ENCODE measurements around the gene CAPN13. TPM values are rescaled to one million over a fixed set of nuclear protein-coding genes. Genes with fewer than 3 reads are reported as not detected.

CAPN13 gene, protein sequence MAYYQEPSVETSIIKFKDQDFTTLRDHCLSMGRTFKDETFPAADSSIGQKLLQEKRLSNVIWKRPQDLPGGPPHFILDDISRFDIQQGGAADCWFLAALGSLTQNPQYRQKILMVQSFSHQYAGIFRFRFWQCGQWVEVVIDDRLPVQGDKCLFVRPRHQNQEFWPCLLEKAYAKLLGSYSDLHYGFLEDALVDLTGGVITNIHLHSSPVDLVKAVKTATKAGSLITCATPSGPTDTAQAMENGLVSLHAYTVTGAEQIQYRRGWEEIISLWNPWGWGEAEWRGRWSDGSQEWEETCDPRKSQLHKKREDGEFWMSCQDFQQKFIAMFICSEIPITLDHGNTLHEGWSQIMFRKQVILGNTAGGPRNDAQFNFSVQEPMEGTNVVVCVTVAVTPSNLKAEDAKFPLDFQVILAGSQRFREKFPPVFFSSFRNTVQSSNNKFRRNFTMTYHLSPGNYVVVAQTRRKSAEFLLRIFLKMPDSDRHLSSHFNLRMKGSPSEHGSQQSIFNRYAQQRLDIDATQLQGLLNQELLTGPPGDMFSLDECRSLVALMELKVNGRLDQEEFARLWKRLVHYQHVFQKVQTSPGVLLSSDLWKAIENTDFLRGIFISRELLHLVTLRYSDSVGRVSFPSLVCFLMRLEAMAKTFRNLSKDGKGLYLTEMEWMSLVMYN
- total RNA-seq: under 0.01 TPM

DNA sequence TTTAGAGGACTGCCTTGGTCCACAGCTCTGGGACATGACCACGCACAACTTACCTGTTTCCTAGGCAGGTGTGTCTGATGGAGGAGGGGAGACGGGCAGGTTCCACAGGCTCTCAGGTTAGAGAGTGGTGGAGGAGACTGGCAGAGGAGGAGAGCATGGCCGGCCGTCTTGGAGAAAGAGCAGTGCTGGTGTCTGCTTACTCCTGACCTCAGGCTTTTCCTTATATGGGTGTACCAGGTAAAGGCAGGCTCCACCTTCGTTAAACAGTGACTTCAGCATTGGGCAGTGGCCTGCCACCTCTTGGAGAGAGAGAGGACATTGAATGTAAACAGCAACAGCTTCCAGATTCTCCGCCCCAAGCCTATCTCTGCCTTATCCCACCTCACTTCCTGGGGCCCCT is at the start of gene CAPN13:
TSS of gene CAPN13 (minus strand) at position 198 of the 400 bp plus-strand sequence. CDS start 20,121 bp downstream, outside the sequence.
- DNase-seq (ENCODE audit: low read depth in 2 of 3, low spot score in 2 of 3): no peak

DNA sequence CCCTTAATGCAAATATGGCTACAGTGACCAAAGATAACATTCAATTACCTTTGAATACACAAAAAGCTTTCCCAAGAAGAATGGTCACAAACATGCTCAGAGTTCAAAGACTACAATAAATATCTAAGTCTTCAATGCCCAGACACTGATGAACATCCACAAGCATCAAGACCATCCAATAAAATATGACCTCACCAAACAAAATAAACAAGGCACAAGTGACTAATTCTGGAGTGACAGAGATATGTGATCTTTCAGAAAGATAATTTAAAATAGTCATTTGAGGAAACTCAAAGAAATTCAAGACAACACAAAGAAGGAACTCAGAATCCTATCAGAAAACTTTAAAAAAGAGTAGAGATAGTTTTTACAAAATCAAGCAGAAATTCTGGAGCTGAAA is 40.6 kb upstream of the CAPN13 start:
- no peak for DNase-seq (ENCODE audit: low read depth in 2 of 3, low spot score in 2 of 3)

DNA sequence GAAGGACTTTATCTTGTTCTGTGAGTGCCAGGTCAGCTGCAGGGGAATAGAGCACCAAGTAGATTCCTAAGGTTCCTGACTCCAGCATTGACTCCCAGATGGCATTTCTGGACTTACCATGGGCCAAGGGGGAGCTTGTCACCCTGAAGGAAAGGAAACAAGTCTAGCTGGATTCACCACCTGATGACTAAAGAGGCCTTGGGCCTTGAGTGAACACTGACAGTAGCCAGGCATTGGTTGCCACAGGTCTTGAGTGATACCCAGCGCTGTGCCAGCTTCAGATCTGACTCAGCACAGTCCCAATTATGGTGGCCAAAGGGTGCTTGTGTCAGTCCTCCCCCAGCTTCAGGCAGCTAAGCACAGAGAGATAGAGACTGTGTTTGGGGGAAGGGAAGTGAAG is 40.1 kb upstream of the CAPN13 start:
- no peak for DNase-seq (ENCODE audit: low read depth in 2 of 3, low spot score in 2 of 3)

DNA sequence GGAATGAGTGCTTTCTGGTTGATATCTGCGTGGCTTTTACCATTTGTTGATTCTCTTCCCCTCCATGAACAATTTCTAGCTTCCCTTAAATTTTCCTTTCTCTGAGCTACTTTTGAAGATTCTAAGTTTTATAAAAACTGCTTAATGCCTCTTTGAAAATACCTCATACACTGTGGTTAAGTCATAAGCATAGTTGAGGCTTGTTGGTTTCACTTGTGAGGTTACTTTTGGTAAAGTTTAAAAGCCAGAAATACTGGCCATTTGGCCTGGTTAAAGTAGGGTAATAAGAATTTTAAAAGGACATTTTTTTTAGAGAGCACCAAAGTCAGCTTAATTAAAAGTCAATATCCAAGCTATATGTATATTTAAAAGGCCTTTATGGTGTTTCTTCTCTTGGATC is 21.3 kb upstream of the CAPN13 start:
- no peak for DNase-seq (ENCODE audit: low read depth in 2 of 3, low spot score in 2 of 3)

DNA sequence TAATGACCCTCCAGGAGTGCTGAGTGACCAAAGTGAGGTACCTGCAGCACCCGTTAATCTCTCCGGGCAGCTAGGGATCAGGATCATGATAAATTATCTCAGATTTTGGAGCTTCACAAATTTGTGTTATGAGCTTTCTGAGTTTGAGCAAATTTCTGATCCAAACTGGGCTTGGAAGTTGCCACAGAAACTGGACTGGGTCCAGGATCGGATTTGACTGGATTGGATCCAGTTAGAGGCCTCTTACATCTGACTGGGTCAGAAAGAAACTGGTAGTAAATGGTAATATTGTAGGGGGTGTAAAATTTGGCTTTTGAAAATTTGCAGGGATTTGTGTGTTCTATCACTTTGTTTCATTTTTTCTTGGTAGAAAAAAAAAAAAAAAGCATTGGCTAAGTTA is 19.7 kb upstream of the CAPN13 start:
- no peak for DNase-seq (ENCODE audit: low read depth in 2 of 3, low spot score in 2 of 3)

DNA sequence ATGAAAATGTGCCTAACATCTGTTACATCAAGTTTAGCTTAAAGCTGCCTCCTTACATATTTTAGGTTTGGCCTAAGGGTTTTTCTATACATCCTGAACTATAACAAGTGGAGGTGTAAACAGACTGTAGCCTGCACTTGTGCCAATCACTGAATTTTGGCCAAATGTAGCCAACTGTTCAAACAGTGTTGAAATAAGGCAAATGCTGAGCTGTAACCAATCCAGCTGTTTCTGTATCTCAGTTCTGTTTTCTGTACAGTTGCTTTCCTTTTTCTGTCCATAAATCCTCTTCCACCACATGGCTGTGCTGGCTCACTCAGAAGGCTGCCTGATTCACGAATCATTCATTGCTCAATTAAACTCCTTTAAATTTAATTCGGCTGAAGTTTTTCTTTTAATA is 19.2 kb upstream of the CAPN13 start:
- DNase-seq (ENCODE audit: low read depth in 2 of 3, low spot score in 2 of 3): no peak

DNA sequence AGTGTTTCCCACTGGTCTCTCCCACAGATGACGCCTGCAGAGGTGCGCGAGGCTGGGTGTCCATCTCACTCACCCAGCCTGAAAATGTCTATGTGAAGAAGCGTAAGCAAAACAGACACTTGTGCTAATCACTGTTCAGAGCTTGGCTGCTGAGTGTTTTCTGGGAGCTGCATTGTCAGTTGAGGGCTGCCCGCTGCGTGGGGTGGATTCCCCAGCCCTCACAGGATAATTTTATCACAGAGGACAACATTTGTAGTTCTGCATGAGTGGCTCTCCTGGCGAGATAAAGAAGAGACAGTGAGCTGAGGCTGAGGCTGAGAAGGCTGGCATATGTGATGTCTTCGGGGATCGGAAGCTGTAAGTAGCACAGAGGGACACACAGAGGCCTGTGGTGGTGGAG is 16.2 kb upstream of the CAPN13 start:
- no peak for DNase-seq (ENCODE audit: low read depth in 2 of 3, low spot score in 2 of 3)

DNA sequence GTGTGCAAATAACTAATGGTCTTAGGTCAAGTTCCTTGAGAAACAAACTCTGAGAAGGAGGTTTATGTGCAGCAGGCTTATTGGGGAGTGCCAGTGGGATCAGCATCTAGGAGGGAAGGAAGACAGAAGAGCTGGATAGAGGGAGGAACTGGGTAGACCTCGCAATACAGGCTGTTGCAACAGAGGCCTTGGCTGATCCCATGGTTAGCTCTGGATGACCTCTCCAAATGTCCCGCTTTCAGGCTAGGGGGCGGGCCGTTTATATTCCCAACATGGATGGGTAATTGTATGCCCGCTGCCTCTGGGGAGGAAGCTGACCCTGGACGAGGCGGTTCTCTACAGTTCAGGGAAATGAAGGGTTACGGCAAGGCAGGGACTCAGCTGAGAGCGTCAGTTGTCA is 14.7 kb upstream of the CAPN13 start:
- DNase-seq (ENCODE audit: low read depth in 2 of 3, low spot score in 2 of 3): no peak

DNA sequence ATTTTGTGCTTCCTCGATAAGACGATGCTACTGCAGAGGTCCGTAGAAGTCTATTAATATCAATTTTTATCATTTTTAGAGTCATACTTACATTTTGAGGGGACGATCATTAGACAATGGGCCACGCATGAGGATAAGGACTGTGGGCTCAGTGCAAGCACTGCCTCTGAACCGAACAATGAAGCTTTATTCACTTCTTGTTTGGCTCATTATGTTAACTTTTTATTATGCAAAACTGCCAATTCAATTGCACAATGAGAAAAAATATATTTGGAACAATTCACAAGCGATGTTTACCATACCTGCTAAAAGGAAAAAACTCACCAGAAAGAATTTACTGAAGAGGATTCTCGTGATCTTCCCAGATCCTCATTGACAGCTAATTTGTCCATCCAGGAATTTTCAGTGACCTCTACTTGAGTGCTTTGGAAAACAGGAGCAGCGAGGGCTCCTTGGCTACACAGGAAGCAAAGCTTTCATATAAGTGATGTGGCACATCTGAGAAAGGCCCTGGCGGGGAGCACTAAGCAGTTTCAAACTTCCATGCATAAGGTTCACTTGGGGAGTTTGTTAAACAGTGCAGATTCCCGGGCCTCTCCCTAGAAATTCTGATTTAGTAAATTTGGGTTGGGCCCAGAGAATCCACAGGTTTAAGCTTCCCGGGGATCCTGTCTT is 13.3 kb upstream of the CAPN13 start:
- no peak for DNase-seq (ENCODE audit: low read depth in 2 of 3, low spot score in 2 of 3)

DNA sequence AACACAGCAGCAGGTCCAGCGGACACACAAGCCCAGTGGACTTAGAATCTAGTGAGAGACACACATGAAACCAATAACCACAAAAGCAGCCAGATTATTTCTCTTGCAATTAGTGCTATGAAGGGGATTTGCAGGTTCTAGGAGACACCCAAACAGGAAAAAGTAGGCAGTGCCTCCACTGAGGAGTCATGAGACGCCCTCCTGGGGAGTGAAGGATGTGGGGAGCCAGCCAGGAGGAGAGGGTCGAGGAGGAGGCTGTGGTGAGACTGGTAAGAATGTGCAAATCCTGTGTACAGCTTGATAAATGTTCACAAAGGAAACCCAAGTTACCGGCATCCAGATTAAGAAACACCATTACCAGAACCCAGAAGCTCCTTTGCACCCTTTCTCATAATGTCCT is 2.7 kb upstream of the CAPN13 start:
- DNase-seq (ENCODE audit: low read depth in 2 of 3, low spot score in 2 of 3): no peak

DNA sequence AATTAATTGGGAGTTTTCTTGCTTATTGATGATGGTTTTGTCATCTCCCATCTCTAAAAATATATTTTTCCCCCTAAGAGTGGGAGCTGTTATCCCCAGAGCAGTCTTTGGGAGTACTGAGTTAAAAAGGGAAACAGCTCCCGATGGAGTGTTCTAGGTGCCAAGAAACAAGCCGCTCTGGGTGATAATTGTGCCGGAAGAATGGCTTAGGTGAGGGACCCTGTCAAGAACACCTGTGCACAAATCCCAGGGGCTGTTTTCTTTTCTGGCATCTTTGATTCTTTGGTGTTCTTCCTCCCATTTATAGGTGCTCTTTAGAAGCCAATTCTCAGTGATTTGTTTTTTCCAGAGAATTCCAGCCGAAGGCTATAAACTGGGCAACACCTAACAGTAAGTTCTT is 1.4 kb upstream of the CAPN13 start:
- DNase-seq (ENCODE audit: low read depth in 2 of 3, low spot score in 2 of 3): no peak

DNA sequence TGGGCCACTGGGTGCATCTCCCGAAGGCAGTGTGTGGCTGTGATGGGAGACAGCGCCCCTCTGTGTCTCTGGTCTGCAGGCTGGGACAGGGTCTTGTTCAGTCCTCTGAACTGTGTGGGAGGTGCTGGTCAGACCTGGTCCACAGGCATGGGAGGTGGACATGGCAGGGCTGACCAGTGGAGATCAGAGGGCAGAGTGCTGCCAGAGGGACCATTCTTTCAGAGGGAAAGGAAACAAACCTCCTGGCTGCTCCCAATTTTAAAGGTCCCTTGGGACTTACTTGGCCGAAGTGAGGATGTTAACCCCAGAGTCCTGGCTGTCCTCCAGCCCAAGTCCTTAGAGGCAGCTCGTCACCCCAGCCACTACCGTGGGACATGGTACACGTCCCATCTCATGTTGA is 4.0 kb downstream of the CAPN13 start:
- no peak for DNase-seq (ENCODE audit: low read depth in 2 of 3, low spot score in 2 of 3)

DNA sequence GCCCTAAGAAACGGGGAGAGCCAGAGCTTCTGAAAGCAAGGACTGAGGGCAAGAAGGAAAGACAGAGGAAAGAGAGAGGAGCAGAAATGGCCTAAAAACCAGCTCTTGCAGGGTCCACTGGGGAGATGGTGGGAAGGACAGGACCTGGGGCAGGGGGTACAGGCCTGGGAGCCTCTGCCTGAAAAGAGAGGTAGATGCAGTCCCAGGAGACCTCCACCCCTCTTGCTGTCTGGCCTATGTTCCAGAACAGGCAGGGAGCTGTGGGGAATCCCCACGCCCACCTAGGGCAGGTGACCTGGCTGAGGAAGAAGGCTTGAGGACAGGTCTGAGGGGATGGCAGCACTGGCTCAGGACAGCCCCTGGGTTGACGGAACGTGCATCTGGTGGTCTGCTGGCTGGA is 4.6 kb downstream of the CAPN13 start:
- DNase-seq (ENCODE audit: low read depth in 2 of 3, low spot score in 2 of 3): no peak

DNA sequence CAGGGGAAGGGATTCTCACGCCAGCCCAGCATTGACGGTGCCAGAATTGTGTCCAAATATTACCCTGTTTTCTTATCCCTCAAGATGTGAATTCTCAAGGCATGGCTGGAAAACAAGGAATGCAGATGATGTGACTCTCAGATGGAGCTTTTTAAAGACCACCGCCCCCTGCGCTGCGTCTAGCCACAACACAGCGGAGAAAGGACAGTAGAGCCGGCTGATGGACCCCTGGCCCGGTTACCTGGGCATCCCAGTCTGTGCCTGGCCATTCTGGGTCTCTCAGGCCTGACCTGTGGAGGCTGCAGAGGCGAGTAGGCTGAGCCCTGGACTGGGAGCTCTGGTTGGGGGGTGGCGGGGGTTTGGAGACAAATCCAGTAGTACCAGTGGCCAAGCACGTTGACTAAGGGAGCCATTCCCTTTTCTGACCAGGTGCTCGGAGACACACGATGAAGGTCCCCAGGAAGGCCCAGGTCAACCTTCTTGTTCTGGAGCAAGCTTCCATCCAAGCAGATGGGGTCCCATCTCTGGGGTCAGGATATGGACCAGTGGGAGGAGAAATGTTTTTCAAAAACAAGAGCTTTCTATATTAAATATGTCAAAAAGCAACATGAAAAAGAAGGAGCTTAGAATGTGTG is 5.3 kb downstream of the CAPN13 start:
- DNase-seq (ENCODE audit: low read depth in 2 of 3, low spot score in 2 of 3): no peak

DNA sequence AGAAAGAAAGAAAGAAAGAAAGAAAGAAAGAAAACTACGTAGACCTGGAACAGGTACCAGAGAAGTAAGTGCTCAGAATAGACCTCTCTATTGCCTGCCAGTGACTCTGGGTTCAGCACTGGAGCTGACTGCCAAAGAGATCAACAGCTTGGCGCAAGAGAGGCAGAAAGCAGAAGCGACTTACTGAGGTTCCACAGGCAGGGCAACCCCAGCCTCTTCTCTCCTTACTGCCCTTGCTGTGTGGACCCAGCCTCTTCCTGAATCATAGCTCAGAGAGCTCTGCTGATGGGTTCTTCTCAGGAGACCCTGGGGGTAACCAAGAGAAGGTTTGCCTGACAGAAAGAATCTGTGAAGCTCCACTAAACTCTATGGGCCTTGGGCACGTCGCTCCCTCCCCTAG is 7.1 kb downstream of the CAPN13 start:
- DNase-seq (ENCODE audit: low read depth in 2 of 3, low spot score in 2 of 3): no peak

DNA sequence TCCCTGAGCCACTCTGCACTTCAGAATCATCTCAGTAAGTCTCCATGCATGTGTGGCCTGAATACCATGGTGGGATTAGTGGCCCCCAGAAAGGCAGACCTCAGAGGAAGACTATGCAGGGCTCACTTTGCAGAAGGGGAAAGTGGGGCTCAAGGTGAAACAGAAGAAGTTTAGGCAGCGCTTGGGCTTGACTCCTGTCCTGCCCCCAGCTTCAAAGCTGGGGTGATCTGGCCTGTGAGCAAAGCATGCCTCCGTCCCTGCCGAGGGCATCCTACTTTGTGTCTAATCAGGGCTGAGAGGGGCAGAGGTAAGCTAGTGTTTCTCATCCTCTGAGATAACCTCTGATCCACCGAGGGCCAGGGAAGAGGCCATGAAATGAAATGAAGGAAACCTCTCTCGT is 7.9 kb downstream of the CAPN13 start:
- no peak for DNase-seq (ENCODE audit: low read depth in 2 of 3, low spot score in 2 of 3)

DNA sequence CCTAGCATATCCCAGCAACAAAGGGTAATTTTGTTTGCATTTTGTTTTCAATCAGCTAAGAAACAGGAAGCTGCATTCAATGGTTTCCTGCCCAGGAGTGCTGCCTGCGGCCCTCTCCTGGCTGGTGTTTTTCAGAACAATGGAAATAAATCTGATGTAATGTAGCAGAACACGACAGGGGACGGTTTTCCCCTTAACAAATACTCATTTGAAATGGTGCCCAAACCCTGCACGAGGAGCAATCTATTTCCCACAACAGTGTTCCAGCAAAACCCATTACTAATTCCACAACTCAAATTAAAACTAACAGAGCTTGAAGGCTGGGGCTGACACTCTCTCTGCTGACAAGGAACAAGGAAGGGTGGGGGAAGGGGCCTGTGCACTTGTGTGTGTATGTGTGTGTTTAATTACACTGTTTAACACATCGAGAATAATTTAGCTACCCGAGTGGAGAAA is 8.7 kb downstream of the CAPN13 start:
- DNase-seq (ENCODE audit: low read depth in 2 of 3, low spot score in 2 of 3): peak in 2 of 3 donors; percentile 18 to 45

DNA sequence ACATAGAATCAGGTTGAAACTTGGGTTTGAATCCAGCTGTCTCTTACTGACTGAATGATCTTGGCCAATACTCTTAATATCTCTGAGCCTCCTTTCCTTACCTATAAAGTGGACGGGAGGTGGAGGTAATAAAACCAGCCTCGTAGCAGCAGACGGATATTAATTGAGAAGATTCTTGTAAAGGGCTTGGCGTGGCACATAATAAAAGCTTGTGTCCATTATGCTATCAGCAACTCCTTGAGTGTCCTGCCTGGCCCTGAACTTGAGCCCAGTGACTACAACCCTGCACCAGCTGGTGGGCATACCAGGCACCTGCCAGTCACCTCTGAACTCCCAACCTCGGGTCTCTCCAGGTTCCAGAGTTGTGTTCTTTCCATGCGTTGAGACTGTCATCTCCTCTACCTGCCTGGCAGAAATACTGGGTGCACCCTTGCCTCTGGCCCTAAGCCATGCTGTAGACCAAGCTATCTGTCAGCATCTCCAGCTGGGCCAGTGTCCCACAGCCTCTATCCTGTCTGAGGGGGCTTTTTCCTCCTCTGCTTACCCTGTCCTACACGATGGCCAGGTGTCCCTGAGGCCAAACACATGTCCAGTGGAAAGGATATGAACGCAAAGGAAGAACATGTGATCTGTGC is 9.7 kb downstream of the CAPN13 start:
- DNase-seq (ENCODE audit: low read depth in 2 of 3, low spot score in 2 of 3): no peak

DNA sequence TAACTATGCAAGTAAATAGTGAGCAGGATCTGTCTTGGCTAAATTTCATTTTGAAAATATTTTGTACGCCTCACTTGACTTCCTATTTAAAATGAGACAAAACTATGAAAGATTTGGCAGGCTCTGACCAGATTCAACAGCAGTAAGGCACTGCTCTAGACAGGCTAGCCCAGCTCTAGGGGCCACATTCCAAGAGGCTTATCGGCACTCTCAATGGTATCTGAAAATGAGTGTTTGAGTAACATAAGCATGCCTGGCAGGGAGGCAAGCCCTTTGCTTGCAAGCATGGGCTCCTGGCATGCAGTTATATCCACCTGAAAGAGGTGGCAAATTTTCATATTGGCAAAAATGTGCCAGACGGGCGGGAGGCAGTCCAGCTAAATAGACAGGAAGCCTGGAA is 10.5 kb downstream of the CAPN13 start:
- DNase-seq (ENCODE audit: low read depth in 2 of 3, low spot score in 2 of 3): no peak

DNA sequence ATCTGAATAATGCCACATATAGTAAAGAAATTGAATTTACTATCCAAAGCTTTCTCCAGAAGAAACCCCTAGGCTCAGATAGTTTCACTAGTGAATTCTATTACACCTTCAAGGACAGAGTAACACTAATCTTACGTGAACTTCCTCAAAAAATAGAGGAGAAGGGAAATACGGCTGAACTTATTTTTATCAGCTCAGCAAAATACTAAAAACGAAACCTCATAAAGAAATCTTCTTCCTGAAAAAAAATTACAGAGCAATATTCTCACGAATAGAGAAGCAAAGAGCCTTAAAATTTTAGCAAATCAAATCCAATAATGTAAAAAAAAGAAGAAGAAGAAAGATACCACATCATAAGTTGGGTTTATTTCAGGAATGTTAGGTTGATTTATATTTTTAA is 14.7 kb downstream of the CAPN13 start:
- peak in 1 of 3 donors; percentile 10 for DNase-seq (ENCODE audit: low read depth in 2 of 3, low spot score in 2 of 3)

DNA sequence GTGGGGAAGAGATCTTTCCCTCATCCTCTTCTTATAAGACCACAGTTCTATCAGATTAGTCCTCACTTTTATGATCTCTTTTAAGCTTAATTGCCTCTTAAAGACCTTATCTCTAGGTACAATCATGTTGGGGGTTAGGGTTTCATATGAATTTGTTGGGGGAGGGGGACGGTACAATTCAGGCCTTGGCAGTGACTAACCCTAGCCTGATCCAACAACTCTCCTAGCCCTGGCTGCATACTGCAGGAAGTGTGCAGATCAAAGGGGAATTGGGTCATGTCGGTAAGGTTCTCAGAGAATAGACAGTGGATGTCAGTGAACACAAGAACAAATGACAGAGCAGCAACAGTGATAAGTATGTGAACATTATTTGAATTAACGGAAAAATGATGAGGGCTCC is 16.4 kb downstream of the CAPN13 start:
- no peak for DNase-seq (ENCODE audit: low read depth in 2 of 3, low spot score in 2 of 3)

All from hematopoietic multipotent progenitor cell (in vitro differentiated cells).